T-helper 22 cell (primary cell): ENCODE results near the gene FIGNL2.
"Not testable (repeated sequence)": the region's sequence is repeated elsewhere in the genome, so short reads cannot be mapped to it uniquely, and the experiment has no call there.

Experiments
- DNase-seq: peaks from one replicate; pipeline ENCODE4 v3.0.0-alpha.2; 2020; ENCODE audit warnings: low read depth

Gene FIGNL2

DNA sequence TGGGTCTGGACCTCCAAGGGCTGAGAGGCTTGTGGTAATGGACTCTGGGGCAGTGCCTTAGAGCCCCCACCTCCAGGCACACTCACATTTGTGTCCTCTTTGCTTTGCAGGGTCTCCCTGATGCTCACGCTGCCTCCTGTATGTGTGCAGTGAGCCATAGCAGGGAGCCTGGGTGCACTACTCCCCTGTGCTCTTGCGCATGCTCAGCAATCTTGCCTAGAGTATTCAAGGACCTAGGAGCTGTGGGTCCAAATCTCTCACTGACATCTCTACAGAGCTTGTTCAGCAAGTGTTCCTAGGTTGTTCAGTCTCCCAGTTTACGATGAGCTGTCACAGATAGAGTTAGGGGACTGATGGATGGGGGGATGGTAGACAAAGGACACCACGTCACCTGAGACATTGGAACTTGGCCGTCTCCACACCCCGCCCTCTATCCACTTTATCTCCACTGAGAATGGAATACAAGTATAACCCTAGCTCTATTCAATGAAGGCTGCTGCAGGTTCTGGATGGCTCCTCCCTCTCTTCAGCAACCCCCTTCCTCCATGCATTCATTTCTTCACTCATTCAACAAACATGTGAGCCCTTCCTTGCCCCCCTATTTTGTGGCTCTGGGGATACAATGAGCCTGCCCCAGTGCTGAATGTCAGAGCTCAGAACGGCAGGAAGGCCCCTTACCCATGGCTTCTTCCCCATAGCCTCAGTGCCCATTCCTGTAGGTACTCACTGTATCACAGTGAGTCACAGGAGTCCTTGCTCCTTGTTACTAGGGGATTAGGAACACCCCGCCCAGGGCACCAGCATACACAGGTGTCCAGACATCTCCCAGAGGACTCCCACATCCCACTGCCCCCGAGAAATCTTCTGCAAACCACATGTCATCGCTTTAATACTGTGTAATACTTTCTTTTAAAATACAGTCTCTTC lies 31.2 kb downstream of the FIGNL2 start:
- no peak for DNase-seq

DNA sequence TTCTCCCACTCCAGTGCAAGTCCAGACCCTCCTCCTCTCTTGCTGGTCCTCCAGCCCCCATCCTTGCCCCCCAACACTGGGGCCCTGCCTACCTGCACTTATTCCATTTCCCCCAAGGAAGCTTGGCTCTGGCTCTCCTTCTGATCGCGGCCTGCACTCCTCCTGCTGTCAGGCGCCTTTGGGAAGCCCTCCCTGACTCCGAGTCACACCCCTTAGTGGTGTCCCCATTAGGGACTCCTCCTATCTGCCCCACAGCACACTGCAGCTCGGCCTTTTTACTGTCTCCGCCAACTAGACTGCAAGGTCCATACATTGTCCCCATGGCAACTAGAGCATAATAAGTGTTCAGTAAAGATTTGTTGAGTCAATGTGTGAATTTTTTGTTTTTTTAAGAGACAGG lies 32.9 kb downstream of the FIGNL2 start:
- DNase-seq: no peak

DNA sequence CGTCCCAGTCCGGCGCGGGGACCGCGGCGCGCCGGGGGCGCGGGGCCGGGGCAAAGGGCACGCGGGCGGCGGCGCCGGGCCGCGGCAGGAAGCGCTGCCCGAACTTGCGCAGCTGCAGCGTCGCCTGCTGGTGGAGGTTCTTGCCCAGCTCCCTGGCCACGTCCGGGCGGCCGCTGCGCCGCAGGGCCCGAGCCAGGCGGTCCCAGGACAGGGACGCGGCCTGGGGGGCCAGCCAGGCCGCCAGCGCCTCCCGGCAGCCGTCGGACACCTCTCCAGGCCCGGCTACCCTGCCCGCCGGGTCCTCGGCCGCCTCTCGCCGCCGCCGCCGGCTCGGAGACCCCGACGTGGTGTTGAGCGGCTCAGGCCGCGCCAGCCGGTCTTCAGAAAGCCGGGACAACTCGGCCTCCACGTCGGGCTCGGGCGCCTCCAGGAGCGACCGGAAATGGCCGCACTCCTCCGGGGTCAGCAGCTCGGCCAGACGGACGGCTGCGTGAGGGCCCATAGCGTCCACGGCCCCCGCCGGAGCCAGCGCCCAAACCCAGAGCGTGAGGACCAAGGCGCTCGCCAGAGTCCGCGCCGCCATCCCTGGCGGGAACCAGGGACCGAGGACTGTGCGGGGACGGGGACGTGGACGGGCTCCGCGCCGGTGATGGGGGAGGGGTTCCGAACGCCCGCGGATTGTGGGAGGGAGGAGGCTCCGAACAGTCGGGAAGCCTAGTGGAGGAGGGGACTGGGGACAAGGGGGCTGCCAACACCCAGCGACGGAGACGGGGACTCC lies 34.0 kb downstream of the FIGNL2 start:
- peak; percentile 30 for DNase-seq

DNA sequence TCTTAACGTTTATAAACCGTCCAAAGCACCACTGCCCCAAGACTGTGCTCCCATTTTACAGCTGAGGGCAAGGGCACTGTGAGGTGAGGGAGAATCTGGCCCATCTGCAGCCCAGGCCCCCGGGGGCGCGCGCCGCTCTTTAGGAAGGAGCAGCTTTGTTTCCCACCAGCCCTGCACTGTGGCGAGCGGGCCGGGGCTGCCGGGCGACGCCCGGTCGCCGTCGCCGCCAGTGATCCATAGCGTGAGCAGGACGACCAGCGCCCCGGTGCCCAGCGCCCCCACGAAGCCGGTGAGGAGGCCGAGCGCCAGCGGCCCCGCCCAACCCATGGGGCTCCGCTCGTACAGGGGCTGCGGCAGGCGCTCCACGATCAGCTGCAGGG lies 34.6 kb downstream of the FIGNL2 start:
- DNase-seq: no peak

DNA sequence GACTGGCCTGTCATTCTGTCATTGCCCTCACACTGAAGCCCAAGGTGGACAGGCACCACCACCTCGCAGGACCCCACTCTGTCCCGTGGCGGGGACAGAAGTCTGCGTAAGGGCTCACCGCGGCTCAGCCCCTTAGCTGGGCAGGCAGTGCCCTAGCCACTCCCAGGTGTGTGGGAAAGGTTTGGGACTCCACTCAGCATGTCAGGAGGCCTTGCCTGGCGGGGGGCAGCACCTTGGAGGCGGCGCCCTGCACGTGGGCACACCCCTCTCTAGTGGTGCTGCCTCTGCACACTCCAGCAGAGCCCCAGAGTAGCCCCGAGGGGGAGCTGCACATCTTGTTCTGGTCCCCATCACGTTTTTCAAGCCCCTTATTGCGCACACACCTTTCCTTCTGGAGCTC lies 35.6 kb downstream of the FIGNL2 start:
- DNase-seq: no peak

DNA sequence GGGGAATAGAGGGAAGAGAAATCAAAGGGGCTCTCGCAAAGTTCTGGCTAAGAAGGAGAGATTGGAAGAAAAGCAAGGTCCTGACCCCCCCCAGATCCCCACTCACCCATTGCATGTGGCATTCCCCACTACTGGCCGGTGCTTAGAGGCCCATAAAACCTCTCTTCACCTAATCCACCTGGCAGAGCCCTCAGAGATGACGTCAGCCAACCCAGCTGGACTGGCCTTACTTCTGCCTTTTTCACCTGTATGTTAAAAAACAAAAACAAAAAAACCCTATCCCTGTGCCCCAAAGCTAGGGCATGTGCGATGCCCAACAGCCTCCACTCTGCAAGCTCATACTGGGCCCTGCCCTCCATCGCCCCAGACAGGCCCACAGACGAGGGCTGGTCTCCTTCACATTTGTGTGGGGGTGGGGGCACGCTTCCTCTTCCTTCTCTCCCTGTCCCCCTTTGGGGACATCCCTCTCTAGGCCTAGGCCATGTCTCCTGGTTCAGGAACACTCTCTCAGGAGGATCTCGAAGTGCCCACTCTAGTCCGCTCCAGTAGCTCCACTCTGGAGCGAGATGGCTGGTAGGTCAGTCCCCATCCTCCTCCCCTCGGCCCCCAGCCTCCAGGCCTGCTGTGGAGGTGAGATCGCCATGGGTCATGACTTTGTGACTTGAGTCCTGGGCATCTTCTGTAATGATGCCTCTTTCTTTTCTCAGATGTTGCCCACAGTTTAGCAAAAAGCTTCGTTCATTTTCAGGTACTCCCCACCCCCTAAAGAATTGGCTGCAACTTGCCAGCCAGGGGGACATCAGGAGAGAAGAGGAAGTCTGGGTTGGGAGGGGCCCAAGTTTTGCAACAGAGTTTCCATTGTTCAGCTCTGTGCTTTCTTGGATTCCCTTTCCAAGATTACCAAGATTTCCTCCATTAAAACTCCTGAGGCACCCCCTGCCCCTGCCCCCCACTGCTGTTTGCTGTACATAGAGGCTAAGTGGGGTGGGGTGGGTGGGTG lies 37.0 kb downstream of the FIGNL2 start:
- DNase-seq: no peak

DNA sequence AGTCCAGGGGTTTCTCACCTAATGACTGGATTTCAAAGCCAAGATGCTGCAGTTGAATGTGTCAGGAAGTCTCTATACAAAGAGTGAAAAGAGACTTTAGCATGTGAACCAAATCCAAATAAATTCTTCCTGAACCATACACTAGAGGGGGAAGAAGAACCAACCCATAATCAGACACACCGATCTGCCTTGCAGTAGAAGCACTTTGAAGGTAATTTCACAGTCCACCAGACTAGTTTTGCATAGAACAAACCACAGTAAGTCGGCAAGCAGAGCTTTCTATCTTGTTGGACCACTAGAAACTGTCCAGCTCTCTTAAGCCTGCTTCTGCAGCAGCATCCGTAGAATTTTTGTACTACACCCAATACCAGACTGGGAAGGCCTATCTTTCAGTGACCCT lies 39.3 kb downstream of the FIGNL2 start:
- DNase-seq: no peak

DNA sequence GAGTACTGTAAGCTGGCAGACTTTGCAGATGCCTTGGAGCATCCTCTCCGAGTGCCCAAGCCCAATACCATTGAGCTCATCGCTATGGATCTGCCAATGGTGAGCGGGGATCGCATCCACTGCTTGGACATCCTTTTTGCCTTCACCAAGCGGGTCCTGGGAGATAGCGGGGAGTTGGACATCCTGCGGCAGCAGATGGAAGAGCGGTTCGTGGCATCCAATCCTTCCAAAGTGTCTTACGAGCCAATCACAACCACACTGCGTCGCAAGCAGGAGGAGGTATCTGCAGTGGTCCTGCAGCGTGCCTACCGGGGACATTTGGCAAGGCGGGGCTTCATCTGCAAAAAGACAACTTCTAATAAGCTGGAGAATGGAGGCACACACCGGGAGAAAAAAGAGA lies 41.6 kb downstream of the FIGNL2 start:
- no peak for DNase-seq

DNA sequence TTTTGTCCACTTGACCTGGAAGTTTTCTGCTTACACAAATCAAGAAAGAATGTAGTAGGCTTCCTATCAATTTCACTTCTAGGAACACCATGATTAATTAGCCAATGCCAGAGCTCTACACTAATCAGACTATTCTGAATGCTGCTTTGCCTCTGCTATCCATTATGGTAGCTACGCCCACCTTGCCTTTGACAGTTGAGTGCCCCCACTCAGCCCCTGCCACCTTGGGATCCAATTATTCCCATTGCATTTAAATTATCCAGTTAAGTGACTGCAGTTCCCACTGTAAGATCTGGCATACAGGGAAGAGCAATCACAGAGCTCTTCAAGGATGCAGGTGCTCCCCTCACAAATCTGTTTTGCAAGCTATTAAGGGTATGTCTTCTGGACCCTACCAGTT lies 47.5 kb downstream of the FIGNL2 start:
- DNase-seq: no peak

DNA sequence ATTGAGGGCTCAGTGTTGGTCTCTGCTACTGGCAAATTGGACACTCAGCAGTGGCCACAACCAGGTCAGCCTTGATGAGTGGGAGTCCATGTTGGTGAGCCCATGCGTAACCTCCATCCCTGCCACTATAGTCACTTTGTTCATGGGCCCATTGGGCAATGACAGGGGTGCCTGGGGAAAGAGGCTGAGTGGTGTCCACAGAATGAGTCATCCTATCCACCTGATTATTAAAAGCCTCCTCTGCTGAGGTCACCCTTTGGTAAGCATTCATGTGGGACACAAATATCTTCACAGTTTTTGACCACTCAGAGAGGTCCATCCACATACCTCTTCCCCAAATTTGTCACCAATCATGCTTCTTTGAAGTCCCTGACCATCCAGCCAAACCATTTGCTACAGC lies 50.0 kb downstream of the FIGNL2 start:
- DNase-seq: no peak

DNA sequence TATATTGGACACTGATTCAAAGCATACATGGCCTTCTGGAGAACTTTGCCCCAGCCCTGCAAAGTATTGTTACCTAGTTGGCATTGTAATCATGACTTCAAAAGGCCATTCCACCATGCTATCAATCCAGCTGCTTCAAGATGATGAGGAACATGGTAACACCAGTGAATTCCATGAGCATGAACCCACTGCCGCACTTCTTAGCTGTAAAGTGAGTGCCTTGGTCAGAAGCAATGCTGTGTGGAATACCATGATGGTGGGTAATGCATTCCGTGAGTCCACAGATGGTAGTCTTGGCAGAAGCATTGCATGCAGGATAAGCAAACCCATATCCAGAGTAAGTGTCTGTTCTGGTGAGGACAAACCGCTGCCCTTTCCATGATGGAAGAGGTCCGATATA lies 50.5 kb downstream of the FIGNL2 start:
- DNase-seq: not testable (repeated sequence)

DNA sequence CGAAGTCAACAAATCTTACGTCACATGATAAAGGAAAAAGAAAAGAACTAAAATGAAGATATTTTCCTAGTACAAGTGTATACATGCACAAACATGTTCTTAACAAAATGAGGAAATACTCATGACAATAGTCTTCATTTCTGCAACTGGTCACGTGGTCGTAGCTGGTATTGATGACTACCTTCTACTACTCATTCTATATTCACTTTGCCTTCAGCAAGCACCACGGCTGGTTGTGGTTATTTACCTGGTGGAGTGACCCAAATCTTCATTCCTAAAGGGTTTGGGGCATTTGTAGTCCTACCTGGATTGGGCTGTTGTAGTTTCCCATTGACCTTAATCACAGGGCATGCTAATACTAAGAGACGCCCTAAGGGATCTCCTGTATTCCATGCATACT lies 51.2 kb downstream of the FIGNL2 start:
- DNase-seq: no peak

DNA sequence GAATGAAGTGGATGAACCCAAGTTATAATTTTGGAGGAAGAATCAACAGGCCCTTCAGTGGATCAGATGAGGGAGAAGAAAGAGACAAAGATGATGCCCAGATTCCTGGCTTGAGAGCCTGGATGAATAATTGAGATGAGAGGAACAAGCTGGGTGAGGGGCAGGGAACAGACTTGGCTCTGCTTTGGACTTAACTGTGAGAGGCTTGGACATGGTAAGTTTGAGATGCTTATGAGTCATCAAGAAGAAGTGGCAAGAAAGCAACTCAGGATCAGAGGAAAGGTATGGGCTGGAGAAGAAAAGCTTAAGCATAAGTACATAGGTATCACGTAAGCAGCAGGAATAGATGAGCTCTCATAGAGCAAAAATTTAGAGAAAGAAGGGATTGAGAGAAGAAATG lies 55.3 kb downstream of the FIGNL2 start:
- DNase-seq: no peak

DNA sequence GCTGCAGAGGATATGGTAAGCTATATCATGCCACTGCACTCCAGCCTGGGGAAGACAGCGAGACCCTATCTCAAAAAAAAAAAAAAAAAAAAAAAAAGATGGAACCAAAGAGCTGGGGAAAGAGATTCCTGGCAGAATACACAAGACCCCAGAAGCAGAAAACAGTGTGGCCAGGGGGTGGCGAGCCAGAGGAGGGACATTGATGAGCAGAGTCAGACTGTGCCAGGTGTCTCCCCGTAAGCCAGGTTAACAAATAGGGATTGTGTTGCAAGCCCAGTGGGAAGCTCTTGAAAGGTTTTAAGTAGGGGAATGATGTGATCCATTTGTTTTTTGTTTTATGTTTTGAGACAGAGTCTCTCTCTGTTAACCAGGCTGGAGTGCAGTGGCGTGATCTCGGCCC lies 56.1 kb downstream of the FIGNL2 start:
- no peak for DNase-seq

DNA sequence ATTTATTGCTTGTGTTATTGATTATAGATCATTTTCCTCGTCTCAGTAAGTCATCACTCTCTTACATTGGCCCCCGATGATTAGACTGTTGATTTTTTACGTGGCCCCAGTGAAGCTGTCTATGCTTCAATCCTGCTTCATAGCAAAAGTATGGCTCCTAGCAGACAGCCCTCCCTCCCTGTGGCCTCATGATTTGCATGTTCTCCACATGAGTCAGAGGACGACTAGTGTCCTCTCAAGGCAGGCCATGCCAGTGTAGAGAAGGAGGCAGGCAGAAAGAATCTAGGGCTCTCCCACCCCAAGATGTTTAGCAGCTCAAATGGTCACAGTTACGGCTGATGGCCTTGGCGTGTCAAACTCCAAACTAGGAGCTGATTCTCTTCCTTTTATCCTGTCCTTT lies 59.6 kb downstream of the FIGNL2 start:
- no peak for DNase-seq

DNA sequence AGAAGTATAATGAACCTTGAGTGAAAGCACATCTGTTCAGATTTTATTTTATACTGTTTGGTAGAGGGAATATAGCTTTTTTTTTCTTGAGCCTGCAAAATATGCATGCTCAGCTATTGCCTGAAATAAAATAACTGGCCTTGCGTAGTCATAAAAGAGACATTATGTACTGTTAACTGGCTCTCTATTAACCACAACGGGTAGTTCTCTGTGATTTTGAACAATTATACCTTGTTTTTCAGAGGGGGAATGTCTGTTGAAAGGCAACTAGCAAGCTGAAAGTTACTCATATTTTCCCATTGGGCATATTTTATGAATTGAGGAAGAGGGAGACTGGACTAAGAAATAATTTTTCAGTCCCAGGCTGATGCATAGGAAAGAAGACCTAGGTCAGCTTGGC lies 62.6 kb downstream of the FIGNL2 start:
- no peak for DNase-seq

DNA sequence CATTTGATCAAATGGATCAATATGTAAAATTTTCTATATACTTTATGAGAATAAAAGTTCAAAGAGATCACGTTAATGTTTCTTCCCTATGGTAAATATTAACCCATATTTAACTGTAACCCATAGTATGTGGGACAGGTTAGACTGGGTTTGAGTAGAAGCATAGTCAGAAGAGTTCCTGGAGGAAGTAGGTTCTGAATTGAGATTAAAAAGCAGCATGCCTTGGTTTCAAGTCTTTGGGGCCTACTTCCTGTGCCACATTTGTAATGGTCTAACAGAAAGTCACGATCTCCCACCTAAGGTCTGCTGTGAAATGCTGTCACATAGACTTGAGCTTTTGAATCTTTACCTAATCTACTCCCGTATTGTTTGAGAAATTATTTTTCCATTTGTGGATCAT lies 63.8 kb downstream of the FIGNL2 start:
- no peak for DNase-seq

DNA sequence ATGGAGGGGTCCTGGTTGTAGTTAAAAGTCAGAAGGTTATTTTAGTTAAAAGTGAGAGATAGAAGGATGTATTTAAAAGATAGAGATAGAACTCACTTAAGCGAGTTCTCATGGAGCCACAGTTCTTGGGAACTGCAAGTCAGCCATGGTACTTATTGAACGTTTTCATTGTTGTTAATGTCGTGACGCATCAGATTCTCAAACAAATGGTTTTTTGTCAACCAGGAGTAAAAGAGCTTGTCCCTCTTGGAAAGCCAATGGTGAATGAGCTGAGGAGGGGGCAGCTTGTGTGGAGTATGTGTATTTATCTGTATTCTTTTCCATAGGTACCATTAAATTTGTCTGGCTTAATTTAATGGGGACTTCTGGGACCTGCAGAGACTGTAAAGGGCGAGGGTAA lies 68.6 kb downstream of the FIGNL2 start:
- no peak for DNase-seq

DNA sequence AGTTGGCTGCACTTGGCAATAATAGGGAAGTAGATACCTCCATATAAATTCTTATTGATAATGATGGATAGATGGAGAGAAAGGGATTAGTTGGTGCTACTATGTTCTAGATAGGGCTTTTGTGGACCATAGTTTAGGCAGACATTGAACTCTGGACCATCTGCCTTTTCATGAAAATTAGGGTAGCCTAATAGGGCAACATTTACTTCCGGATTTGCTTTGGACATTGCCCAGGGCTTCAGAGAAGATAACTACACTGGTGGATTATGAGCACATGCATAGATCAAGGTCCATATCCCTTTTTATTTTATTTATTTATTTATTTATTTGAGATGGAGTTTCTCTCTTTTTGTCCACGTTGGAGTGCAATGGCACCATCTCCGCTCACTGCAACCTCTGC lies 70.5 kb downstream of the FIGNL2 start:
- no peak for DNase-seq

DNA sequence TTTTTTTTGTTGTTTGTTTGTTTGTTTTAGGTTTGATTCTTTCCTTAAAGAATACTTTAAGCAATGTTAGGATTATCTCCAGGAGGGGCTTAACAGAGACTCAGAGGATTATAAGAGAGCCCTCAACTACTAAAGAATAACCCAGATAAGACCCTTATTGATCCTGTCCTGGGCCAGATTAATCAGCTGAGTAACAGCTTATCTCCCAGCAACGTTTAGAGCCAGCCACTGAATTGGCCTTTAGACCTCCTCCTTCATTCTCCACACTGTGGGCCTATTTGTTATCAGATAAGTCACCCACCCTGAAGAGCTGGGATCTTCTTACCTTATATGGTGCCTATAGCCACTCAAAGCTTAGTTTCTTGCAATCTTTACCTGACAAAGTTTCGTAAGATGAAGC lies 71.1 kb downstream of the FIGNL2 start:
- DNase-seq: no peak

DNA sequence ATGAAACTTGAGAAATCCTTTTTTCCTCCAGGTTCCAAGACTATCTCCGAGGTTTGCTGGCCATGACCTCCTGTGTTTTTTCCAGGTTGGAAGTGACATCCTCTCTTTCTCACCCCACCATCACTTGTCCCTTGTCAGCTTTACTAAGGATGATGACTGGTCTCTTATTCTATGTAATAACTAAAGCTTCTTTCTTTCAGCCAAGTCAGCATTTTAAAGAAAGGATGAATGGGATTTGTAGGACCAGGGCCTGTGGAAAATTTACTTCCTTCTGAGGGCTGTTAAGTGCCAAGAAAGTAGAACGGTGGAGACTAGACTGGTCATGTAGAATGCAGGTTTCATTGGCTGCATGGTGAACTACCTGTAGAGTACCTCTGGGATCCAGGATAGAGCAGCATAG lies 73.6 kb downstream of the FIGNL2 start:
- no peak for DNase-seq

DNA sequence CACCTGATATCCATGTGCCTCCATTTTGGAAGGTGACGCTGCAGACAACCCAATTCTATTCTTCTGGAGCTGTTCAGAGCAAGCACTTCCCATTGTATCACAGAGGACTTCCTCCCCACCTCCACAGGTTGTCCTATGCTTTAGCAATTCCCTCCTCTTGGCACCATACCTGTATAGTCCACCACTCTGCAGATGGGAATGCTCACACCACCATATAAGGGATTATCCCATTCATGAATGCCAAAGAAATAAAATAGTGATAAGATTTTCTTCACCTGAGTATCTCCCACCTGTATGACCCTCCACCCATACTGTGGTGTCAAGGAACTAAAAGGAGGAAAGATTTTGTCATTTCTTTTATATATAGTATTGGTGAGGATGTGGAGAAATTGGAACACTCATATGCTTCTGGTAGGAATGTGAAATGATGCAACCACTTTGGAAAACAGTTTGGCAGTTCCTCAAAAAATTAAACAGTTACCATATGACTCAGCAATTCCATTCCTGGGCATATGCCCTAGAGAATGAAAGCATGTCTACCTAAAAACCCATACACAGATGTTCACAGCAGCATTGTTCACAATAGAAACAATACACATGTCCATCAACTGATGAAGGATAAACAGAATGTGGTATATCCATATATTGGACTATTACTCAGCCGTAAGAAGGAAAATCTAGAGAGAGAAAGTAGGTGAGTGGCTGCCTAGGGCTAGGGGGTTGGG lies 75.2 kb downstream of the FIGNL2 start:
- no peak for DNase-seq
